GM15510 (cell line): ENCODE measurements around the gene CACNA1H.

Experiments used
- POLR2A ChIP-seq: IDR thresholded peaks from 3 replicates; pipeline ENCODE4 v1.6.1; 2011; ENCODE audit warnings: borderline replicate concordance; ENCODE audit not compliant: insufficient read length; ENCODE audit errors: extremely low read depth

Gene CACNA1H

GRCh38 chr16:1211451-1212268 is 58.8 kb downstream of the CACNA1H start:
- TF ChIP-seq POLR2A, result no peak

- TF ChIP-seq POLR2A, result no peak
These were observed 59.8 kb downstream of the CACNA1H start for GRCh38 chr16:1212616-1213194.

GRCh38 chr16:1213231-1213630 is 60.3 kb downstream of the CACNA1H start:
- no peak for TF ChIP-seq POLR2A

- TF ChIP-seq POLR2A, result no peak
These were observed 61.0 kb downstream of the CACNA1H start for GRCh38 chr16:1213796-1214372.

- TF ChIP-seq POLR2A, result no peak
These were observed 61.8 kb downstream of the CACNA1H start for GRCh38 chr16:1214719-1215118.

GRCh38 chr16:1215574-1216295 is 62.8 kb downstream of the CACNA1H start:
- TF ChIP-seq POLR2A, result no peak

- no peak for TF ChIP-seq POLR2A
These were observed 63.4 kb downstream of the CACNA1H start for GRCh38 chr16:1216296-1216619.

GRCh38 chr16:1216681-1217400 is 63.9 kb downstream of the CACNA1H start:
- no peak for TF ChIP-seq POLR2A

GRCh38 chr16:1217526-1217925 is 64.6 kb downstream of the CACNA1H start:
- TF ChIP-seq POLR2A, result no peak

GRCh38 chr16:1218061-1218929 is 65.4 kb downstream of the CACNA1H start:
- TF ChIP-seq POLR2A, result no peak

- TF ChIP-seq POLR2A, result no peak
These were observed 66.2 kb downstream of the CACNA1H start for GRCh38 chr16:1218930-1219611.

GRCh38 chr16:1220098-1220728 is 67.3 kb downstream of the CACNA1H start:
- no peak for TF ChIP-seq POLR2A
